GM12878 (cell line): ENCODE measurements around the gene MMADHC. TPM values are rescaled to one million over a fixed set of nuclear protein-coding genes. Genes with fewer than 3 reads are reported as not detected.

Experiments used
- ATAC-seq: fragments of 200-7000 bp; cut with Tn5 transposase; 3 replicates; pipeline ENCODE4 v1.9.1; 2020; ENCODE audit warnings: mild to moderate bottlenecking, moderate library complexity
- BruUV-seq: library from RNA; stranded (reverse); fragments of 400-500 nt; replicated peaks from 2 replicates; lab custom pipeline; 2021; lab: Mats Ljungman, UMichigan
- CTCF ChIA-PET: fragments of 300-600 bp; sonication (Branson Sonifier 250); formaldehyde crosslinking; extraction: SDS; loops from one replicate; lab custom pipeline; 2021; ENCODE audit warnings: inconsistent platforms; lab: Yijun Ruan, JAX
- POLR2A ChIA-PET: fragments of 350-600 bp; formaldehyde crosslinking; extraction: SDS; loops from one replicate; lab custom pipeline; 2021; ENCODE audit warnings: inconsistent platforms; lab: Charles Lee
- RAD21 ChIA-PET: fragments of 300-600 bp; sonication (Branson Sonifier 250); formaldehyde crosslinking; loops from one replicate; lab custom pipeline; 2023; ENCODE audit warnings: antibody characterized with exemption; ENCODE audit not compliant: unreplicated experiment; lab: Charles Lee
- SMC1A ChIA-PET: fragments of 300-600 bp; sonication (Branson Sonifier 250); formaldehyde crosslinking; loops from one replicate; lab custom pipeline; 2023; ENCODE audit not compliant: unreplicated experiment, uncharacterized antibody; lab: Charles Lee
- DNase-seq: peaks from one replicate; pipeline ENCODE4 v3.0.0-alpha.2; 2011; ENCODE audit warnings: low read depth, low spot score
- FAIRE-seq: peaks from 3 replicates; lab custom pipeline; 2011; peaks lifted over from hg19 to GRCh38; lab: Jason Lieb, UNC
- H2AFZ ChIP-seq: 2 replicates; pipeline ENCODE4 v1.6.0; 2011; ENCODE audit warnings: low read depth, low read length, control low read depth; ENCODE audit not compliant: control insufficient read depth
- H3K27ac ChIP-seq: 2 replicates; pipeline ENCODE4 v1.5.1; 2011; ENCODE audit warnings: control low read depth; ENCODE audit not compliant: control insufficient read depth, insufficient read depth
- H3K27me3 ChIP-seq, 2 experiments: replicated peaks in 1 of 2; 2 replicates each; pipeline versions ENCODE4 v1.6.0 to v1.6.1; 2011; ENCODE audit warnings: low read length in 1 of 2; ENCODE audit not compliant: control insufficient read depth in 2 of 2, insufficient read depth in 2 of 2
- H3K36me3 ChIP-seq, 2 experiments: 2 replicates each; pipeline ENCODE4 v1.5.1; 2011; ENCODE audit warnings: low read length in 1 of 2; ENCODE audit not compliant: control insufficient read depth in 2 of 2, insufficient read depth in 2 of 2
- H3K4me1 ChIP-seq: 2 replicates; pipeline ENCODE4 v1.6.1; 2011; ENCODE audit warnings: mild to moderate bottlenecking, low read length, moderate library complexity, mixed read lengths; ENCODE audit not compliant: control insufficient read depth, insufficient read depth
- H3K4me2 ChIP-seq: 2 replicates; pipeline ENCODE4 v1.6.0; 2011; ENCODE audit warnings: control low read depth; ENCODE audit not compliant: control insufficient read depth, insufficient read depth
- H3K4me3 ChIP-seq: fragments of 200-600 bp; sonication (generic); 2 replicates; pipeline ENCODE4 v1.5.1; 2016
- H3K79me2 ChIP-seq: 2 replicates; pipeline ENCODE4 v1.6.0; 2011; ENCODE audit warnings: low read length; ENCODE audit not compliant: control insufficient read depth, insufficient read depth
- H3K9ac ChIP-seq: 2 replicates; pipeline ENCODE4 v1.8.0; 2011; ENCODE audit warnings: low read length, control low read depth, mixed read lengths; ENCODE audit not compliant: control insufficient read depth, insufficient read depth
- H3K9me3 ChIP-seq: replicated peaks from 3 replicates; pipeline ENCODE4 v1.5.1; 2011; ENCODE audit warnings: mild to moderate bottlenecking, low read length; ENCODE audit not compliant: control insufficient read depth, insufficient read depth
- H4K20me1 ChIP-seq: 2 replicates; pipeline ENCODE4 v1.6.0; 2011; ENCODE audit not compliant: control insufficient read depth, insufficient read depth
- BMI1 ChIP-seq: fragments of 450-650 bp; IDR thresholded peaks from 2 replicates; pipeline ENCODE4 v1.6.1; 2016; ENCODE audit warnings: mild to moderate bottlenecking, moderate library complexity, borderline replicate concordance
- CBFB ChIP-seq: IDR thresholded peaks from 2 replicates; pipeline ENCODE4 v1.6.1; 2016; ENCODE audit warnings: antibody characterized with exemption, low read depth
- CEBPB ChIP-seq, 2 experiments: fragments of 150-350 bp in 1 of 2; IDR thresholded peaks; 2 replicates each; pipeline ENCODE4 v1.6.1; 2012 to 2014; ENCODE audit warnings: low read depth in 2 of 2, low read length in 2 of 2, borderline replicate concordance in 1 of 2, inconsistent platforms in 1 of 2
- CHD4 ChIP-seq: fragments of 200-600 bp; sonication (generic); IDR thresholded peaks from 2 replicates; pipeline ENCODE4 v1.6.1; 2016; ENCODE audit warnings: mild to moderate bottlenecking
- MEF2B ChIP-seq: fragments of 450-650 bp; IDR thresholded peaks from 2 replicates; pipeline ENCODE4 v1.6.1; 2018; ENCODE audit warnings: mild to moderate bottlenecking, moderate library complexity; ENCODE audit not compliant: partially characterized antibody, poor library complexity, severe bottlenecking
- MXI1 ChIP-seq: fragments of 150-350 bp; IDR thresholded peaks from 2 replicates; pipeline ENCODE4 v1.6.1; 2011; ENCODE audit warnings: low read depth, mild to moderate bottlenecking, inconsistent platforms, low read length, improper control_type of control experiment
- NFYA ChIP-seq: IDR thresholded peaks from 2 replicates; pipeline ENCODE4 v1.6.1; 2011; ENCODE audit warnings: low read depth, mild to moderate bottlenecking, low read length, improper control_type of control experiment, borderline replicate concordance
- PML ChIP-seq: IDR thresholded peaks from 2 replicates; pipeline ENCODE4 v1.6.1; 2012; ENCODE audit warnings: low read length, inconsistent platforms
- RB1 ChIP-seq: fragments of 450-650 bp; formaldehyde crosslinking; IDR thresholded peaks from 2 replicates; pipeline ENCODE4 v1.6.1; 2017; ENCODE audit warnings: mild to moderate bottlenecking, borderline replicate concordance
- SUZ12 ChIP-seq: fragments of 200-600 bp; sonication (generic); IDR thresholded peaks from one replicate; pipeline ENCODE4 v1.6.1; 2018; ENCODE audit warnings: antibody characterized with exemption, mild to moderate bottlenecking; ENCODE audit not compliant: unreplicated experiment
- ZNF217 ChIP-seq: fragments of 450-650 bp; IDR thresholded peaks from 2 replicates; pipeline ENCODE4 v1.6.1; 2017; ENCODE audit warnings: antibody characterized with exemption, mild to moderate bottlenecking
- WGBS: methylation state at CpG from one replicate; pipeline ENCODE4 v1.1.6; 2016; ENCODE audit warnings: low lambda C conversion rate; ENCODE audit not compliant: insufficient replicate concordance, insufficient coverage; ENCODE audit errors: missing lambda C conversion rate; 5-methylcytosine and 5-hydroxymethylcytosine counted together
- in situ Hi-C: fragments of 300-500 bp; cut with MboI; formaldehyde crosslinking; loops from 9 replicates; pipeline ENCODE4 v1.14.3; 2018; ENCODE audit warnings: mixed read lengths
- intact Hi-C: fragments of 100-400 bp; cut with micrococcal nuclease; formaldehyde crosslinking; loops from one replicate; pipeline ENCODE4 v1.14.2; 2022; ENCODE audit not compliant: unreplicated experiment
- polyA plus RNA-seq, 11 experiments: library from polyadenylated mRNA; depleted of rRNA in 4 of 11; unstranded in 6 of 11; stranded (reverse) in 5 of 11; fragments of >200 nt; fragmentation: Nextera tagmentation in 4 of 11; fragmentation: Illumina TruSeq in 1 of 11; extraction: Ambion mirVana in 4 of 11; extraction: Trizol in 1 of 11; gene quantifications; 1 replicate in 1 of 11; 2 replicates in 10 of 11; pipeline versions ENCODE4 v1.2.1 to v1.2.3, GENCODE V29; 2011 to 2016; ENCODE audit warnings: inconsistent platforms in 2 of 11, missing spikeins in 2 of 11, low read depth in 1 of 11
- total RNA-seq, 4 experiments: library from RNA; depleted of rRNA in 3 of 4; stranded (reverse); fragments of >200 nt in 3 of 4; fragmentation: Illumina TruSeq in 1 of 4; extraction: Trizol in 1 of 4; gene quantifications; 2 replicates each; pipeline versions ENCODE4 v1.2.1 to v1.2.3, GENCODE V29; 2013 to 2021
- TF ChIP-seq, protein P1 (sequence below): fragments of 450-650 bp; IDR thresholded peaks from 2 replicates; pipeline ENCODE4 v1.6.1; 2016; ENCODE audit warnings: mild to moderate bottlenecking, moderate library complexity, borderline replicate concordance

The MMADHC gene
- total and polyA plus RNA-seq, 10 of the 15 experiments (the other 5 are each of a cell fraction or from before 2014, with no cell fraction given) = 93.6 to 415 (median 147) TPM

DNA sequence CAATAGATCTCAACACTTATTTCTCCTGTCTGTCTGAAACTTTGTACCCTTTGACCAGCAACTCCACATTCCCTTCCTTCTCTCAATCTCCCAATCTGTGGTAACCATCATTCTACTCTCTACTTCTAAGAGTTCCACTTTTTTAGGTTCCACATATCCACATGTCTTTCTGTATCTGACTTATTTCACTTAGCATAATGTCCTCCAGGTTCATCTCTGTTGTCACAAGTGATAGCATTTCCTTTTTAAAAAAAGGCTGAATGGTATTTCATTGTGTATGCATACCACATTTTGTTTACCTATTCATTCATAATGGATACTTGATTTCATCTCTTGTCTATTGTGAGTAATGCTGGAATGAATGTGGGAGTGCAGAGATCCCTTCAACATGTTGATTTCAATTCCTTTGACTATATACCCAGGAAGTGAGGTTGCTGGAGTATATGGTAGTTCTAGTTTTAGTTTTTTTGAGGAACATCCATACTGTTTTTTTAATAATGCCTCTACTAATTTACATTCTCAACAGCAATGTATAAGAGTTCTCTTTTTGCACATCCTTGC, 18.8 kb upstream of the MMADHC start:
- Histone ChIP-seq H3K36me3 (no peaks in the 10 kb centered on the region), H3K27me3 (no peaks in the 10 kb centered on the region; a peak in 1 of 4 replicates), H3K4me3 (no peak overlapping the region), H3K4me2 (no peak overlapping the region), H3K79me2 (no peaks in the 10 kb centered on the region), H2AFZ (no peak overlapping the region), H3K9me3 (no peaks in the 10 kb centered on the region), H3K27ac (no peak overlapping the region), H4K20me1 (no peaks in the 10 kb centered on the region), H3K9ac (no peak overlapping the region), H3K4me1 (no peaks in the 10 kb centered on the region)
- no peak for ATAC-seq
- TF ChIP-seq BMI1 = no peak
- TF ChIP-seq MXI1 = no peak
- TF ChIP-seq CEBPB (IDR thresholded peaks at IDR 0.05; ENCODE audit: borderline replicate concordance in 1 of 2, low read depth in 2 of 2, low read length in 2 of 2) = no peak
- no peak for TF ChIP-seq CBFB
- no peak for TF ChIP-seq SUZ12
- TF ChIP-seq ZNF217 = no peak
- ChIA-PET CTCF (interaction anchor here (0.9 kb wide), 1 partner anchor 24 kb away, joined by 3 read pairs; no protein-coding TSS in a partner anchor), RAD21 (no interaction called here), POLR2A (no interaction called here), SMC1A (no interaction called here)
- in situ Hi-C loops = no loop called here
- DNase-seq = no peak
- no TSS peak for BruUV-seq
- intact Hi-C loops = no loop called here
- FAIRE-seq = no peak

DNA sequence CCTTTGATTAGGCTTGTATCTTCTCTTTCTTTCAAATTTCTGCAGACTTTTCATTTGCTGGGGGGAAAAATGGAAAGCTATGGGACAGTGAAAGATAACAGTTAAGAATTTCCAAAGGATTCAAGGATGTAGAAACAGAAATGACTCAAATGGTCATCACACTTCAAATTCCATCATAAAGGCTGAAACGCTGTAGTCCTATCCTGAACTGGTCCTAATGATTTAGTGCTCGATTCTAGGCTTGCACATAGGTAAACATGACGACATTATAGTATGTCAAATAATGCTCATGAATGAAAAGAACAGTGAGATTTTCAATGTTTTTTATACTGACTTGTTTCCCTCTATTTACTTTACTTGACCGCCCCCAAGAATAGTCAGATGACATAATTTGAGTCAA, 15.7 kb upstream of the MMADHC start:
- no peaks in the 10 kb centered on the region for H3K9me3 ChIP-seq
- FAIRE-seq (no peak), ATAC-seq (no peak), DNase-seq (no peak)
- 56% methylated on average over 4 of the region's 4 CpGs for WGBS
- in situ Hi-C loops (no loop called here), intact Hi-C loops (no loop called here)
- no peaks in the 10 kb centered on the region; a peak in 1 of 4 replicates for H3K27me3 ChIP-seq
- no peak overlapping the region for H3K4me2 ChIP-seq
- H3K9ac ChIP-seq = no peak overlapping the region
- no peak overlapping the region for H3K27ac ChIP-seq
- ChIA-PET CTCF (interaction anchor here (1.1 to 1.3 kb wide), 2 partner anchors 8 to 1636 kb away, joined by 3 read pairs; no protein-coding TSS in a partner anchor), RAD21 (no interaction called here), SMC1A (interaction anchor here (1.1 to 1.3 kb wide), 2 partner anchors 8 to 1636 kb away, joined by 3 to 4 read pairs; no protein-coding TSS in a partner anchor), POLR2A (no interaction called here)
- BruUV-seq = no TSS peak
- no peaks in the 10 kb centered on the region for H3K36me3 ChIP-seq
- no peaks in the 10 kb centered on the region for H3K79me2 ChIP-seq
- no peaks in the 10 kb centered on the region for H3K4me1 ChIP-seq
- H2AFZ ChIP-seq = no peak overlapping the region
- no peaks in the 10 kb centered on the region for H4K20me1 ChIP-seq
- H3K4me3 ChIP-seq = no peak overlapping the region
- TF ChIP-seq CHD4 (no peak), NFYA (no peak), MEF2B (no peak), RB1 (no peak), PML (no peak)
- TF ChIP-seq, protein P1, sequence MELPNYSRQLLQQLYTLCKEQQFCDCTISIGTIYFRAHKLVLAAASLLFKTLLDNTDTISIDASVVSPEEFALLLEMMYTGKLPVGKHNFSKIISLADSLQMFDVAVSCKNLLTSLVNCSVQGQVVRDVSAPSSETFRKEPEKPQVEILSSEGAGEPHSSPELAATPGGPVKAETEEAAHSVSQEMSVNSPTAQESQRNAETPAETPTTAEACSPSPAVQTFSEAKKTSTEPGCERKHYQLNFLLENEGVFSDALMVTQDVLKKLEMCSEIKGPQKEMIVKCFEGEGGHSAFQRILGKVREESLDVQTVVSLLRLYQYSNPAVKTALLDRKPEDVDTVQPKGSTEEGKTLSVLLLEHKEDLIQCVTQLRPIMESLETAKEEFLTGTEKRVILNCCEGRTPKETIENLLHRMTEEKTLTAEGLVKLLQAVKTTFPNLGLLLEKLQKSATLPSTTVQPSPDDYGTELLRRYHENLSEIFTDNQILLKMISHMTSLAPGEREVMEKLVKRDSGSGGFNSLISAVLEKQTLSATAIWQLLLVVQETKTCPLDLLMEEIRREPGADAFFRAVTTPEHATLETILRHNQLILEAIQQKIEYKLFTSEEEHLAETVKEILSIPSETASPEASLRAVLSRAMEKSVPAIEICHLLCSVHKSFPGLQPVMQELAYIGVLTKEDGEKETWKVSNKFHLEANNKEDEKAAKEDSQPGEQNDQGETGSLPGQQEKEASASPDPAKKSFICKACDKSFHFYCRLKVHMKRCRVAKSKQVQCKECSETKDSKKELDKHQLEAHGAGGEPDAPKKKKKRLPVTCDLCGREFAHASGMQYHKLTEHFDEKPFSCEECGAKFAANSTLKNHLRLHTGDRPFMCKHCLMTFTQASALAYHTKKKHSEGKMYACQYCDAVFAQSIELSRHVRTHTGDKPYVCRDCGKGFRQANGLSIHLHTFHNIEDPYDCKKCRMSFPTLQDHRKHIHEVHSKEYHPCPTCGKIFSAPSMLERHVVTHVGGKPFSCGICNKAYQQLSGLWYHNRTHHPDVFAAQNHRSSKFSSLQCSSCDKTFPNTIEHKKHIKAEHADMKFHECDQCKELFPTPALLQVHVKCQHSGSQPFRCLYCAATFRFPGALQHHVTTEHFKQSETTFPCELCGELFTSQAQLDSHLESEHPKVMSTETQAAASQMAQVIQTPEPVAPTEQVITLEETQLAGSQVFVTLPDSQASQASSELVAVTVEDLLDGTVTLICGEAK = no peak
